HCT116 (cell line): ENCODE data around the gene VAPA. TPM values are rescaled to one million over a fixed set of nuclear protein-coding genes. Genes with fewer than 3 reads are reported as not detected.

ENCODE experiments used
- ATAC-seq: fragments of 200-7000 bp; cut with Tn5 transposase; 2 replicates; pipeline ENCODE4 v1.9.1; 2020; ENCODE audit warnings: mild to moderate bottlenecking, moderate library complexity
- BruUV-seq: library from RNA; stranded (reverse); fragments of 400-500 nt; replicated peaks from 2 replicates; lab custom pipeline; 2021; lab: Mats Ljungman, UMichigan
- CTCF ChIA-PET: fragments of 300-600 bp; sonication (Branson Sonifier 250); formaldehyde crosslinking; loops from one replicate; lab custom pipeline; 2021; ENCODE audit warnings: antibody characterized with exemption; lab: Charles Lee
- POLR2A ChIA-PET: fragments of 300-600, 350-600 bp; sonication (Branson Sonifier 250); formaldehyde crosslinking; loops from one replicate; lab custom pipeline; 2021; ENCODE audit warnings: antibody characterized with exemption; lab: Charles Lee
- RAD21 ChIA-PET, 2 experiments: fragments of 300-600 bp; sonication (Branson Sonifier 250); formaldehyde crosslinking; loops; one replicate each; lab custom pipeline; 2023; ENCODE audit warnings: low total read pairs in 2 of 2; ENCODE audit not compliant: uncharacterized antibody in 2 of 2, unreplicated experiment in 2 of 2, low non-redundant PET in 1 of 2; lab: Charles Lee
- DNase-seq: peaks from one replicate; pipeline ENCODE4 v3.0.0-alpha.2; 2010; ENCODE audit warnings: low read depth, low spot score
- H2AFZ ChIP-seq: fragments of 200-600 bp; shearing (Covaris generic), sonication (generic); 2 replicates; pipeline ENCODE4 v1.6.1; 2017; ENCODE audit warnings: low read depth, mixed run types, mixed read lengths, antibody characterized with exemption, low read length; ENCODE audit not compliant: poor library complexity, severe bottlenecking
- H3K27ac ChIP-seq: 2 replicates; pipeline ENCODE4 v1.5.1; 2012; ENCODE audit warnings: low read depth, low read length
- H3K27me3 ChIP-seq: fragments of 200-600 bp; sonication (generic); 2 replicates; pipeline ENCODE4 v1.6.1; 2016; ENCODE audit warnings: mixed run types, low read length, mixed read lengths; ENCODE audit not compliant: insufficient read depth
- H3K36me3 ChIP-seq, 2 experiments: fragments of 200-500 bp in 1 of 2; fragments of 200-600 bp in 1 of 2; sonication (Bioruptor generic) in 1 of 2; sonication (generic) in 1 of 2; 2 replicates each; pipeline versions ENCODE4 v1.5.1 to v1.6.1; 2014 to 2016; ENCODE audit warnings: low read length in 2 of 2, inconsistent platforms in 1 of 2, mixed read lengths in 1 of 2, mixed run types in 1 of 2; ENCODE audit not compliant: insufficient read depth in 2 of 2, control insufficient read depth in 1 of 2
- H3K4me1 ChIP-seq, 2 experiments: fragments of 200-600 bp in 1 of 2; sonication (generic) in 1 of 2; 2 replicates each; pipeline versions ENCODE4 v1.5.1 to v1.6.1; 2012 to 2017; ENCODE audit warnings: low read length in 2 of 2, inconsistent platforms in 1 of 2, mild to moderate bottlenecking in 1 of 2, mixed read lengths in 1 of 2, mixed run types in 1 of 2, moderate library complexity in 1 of 2; ENCODE audit not compliant: insufficient read depth in 2 of 2, control insufficient read depth in 1 of 2
- H3K4me2 ChIP-seq: fragments of 200-600 bp; sonication (generic); 2 replicates; pipeline ENCODE4 v1.6.1; 2017; ENCODE audit warnings: mixed run types, low read length, mixed read lengths
- H3K4me3 ChIP-seq, 2 experiments: fragments of 200-600 bp in 1 of 2; sonication (generic) in 1 of 2; replicated peaks in 1 of 2; 2 replicates each; pipeline ENCODE4 v1.5.1; 2011 to 2016; ENCODE audit warnings: low read length in 2 of 2, control low read depth in 1 of 2, low read depth in 1 of 2, mild to moderate bottlenecking in 1 of 2, mixed read lengths in 1 of 2, mixed run types in 1 of 2
- H3K79me2 ChIP-seq: fragments of 200-600 bp; sonication (generic); 2 replicates; pipeline ENCODE4 v1.6.1; 2017; ENCODE audit warnings: mild to moderate bottlenecking, mixed run types, low read length, moderate library complexity, mixed read lengths; ENCODE audit not compliant: insufficient read depth
- H3K9ac ChIP-seq: fragments of 200-600 bp; sonication (generic); 2 replicates; pipeline ENCODE4 v1.6.1; 2016; ENCODE audit warnings: low read length, mixed read lengths
- H3K9me2 ChIP-seq: fragments of 200-600 bp; sonication (generic), shearing (Covaris generic); 2 replicates; pipeline ENCODE4 v1.6.1; 2017; ENCODE audit warnings: mixed run types, mild to moderate bottlenecking, moderate library complexity; ENCODE audit not compliant: insufficient read depth
- H3K9me3 ChIP-seq, 2 experiments: fragments of 200-500 bp in 1 of 2; fragments of 200-600 bp in 1 of 2; sonication (Bioruptor generic) in 1 of 2; sonication (generic) in 1 of 2; 2 replicates each; pipeline ENCODE4 v1.6.1; 2014 to 2017; ENCODE audit warnings: low read length in 2 of 2, mixed read lengths in 2 of 2, inconsistent platforms in 1 of 2, low read depth in 1 of 2, mild to moderate bottlenecking in 1 of 2, mixed run types in 1 of 2, moderate library complexity in 1 of 2; ENCODE audit not compliant: control insufficient read depth in 1 of 2, insufficient read depth in 1 of 2
- H4K20me1 ChIP-seq: fragments of 200-600 bp; sonication (generic), shearing (Covaris generic); 2 replicates; pipeline ENCODE4 v1.6.1; 2017; ENCODE audit warnings: mixed run types, mild to moderate bottlenecking, moderate library complexity; ENCODE audit not compliant: insufficient read depth
- CBX3 ChIP-seq: IDR thresholded peaks from 2 replicates; pipeline ENCODE4 v1.6.1; 2012; ENCODE audit warnings: low read depth
- CEBPB ChIP-seq: IDR thresholded peaks from 2 replicates; pipeline ENCODE4 v1.6.1; 2012; ENCODE audit warnings: low read depth
- EGR1 ChIP-seq: IDR thresholded peaks from 2 replicates; pipeline ENCODE4 v1.6.1; 2012; ENCODE audit warnings: low read depth
- EZH2 ChIP-seq: fragments of 200-600 bp; sonication (generic); IDR thresholded peaks from 2 replicates; pipeline ENCODE4 v1.6.1; 2017; ENCODE audit warnings: antibody characterized with exemption, mixed run types
- EZH2phosphoT487 ChIP-seq: fragments of 200-600 bp; IDR thresholded peaks from 2 replicates; pipeline ENCODE4 v1.6.1; 2018; ENCODE audit warnings: antibody characterized with exemption, borderline replicate concordance
- FOSL1 ChIP-seq: IDR thresholded peaks from 2 replicates; pipeline ENCODE4 v1.6.1; 2012; ENCODE audit warnings: low read depth
- POLR2A ChIP-seq: IDR thresholded peaks from 2 replicates; pipeline ENCODE4 v1.7.0; 2011; ENCODE audit warnings: borderline replicate concordance; ENCODE audit not compliant: insufficient read depth, insufficient read length; ENCODE audit errors: extremely low read depth
- POLR2AphosphoS5 ChIP-seq: IDR thresholded peaks from 2 replicates; pipeline ENCODE4 v1.6.1; 2011; ENCODE audit warnings: mild to moderate bottlenecking, low read depth, low read length, moderate library complexity
- RAD21 ChIP-seq: IDR thresholded peaks from 2 replicates; pipeline ENCODE4 v1.6.1; 2012; ENCODE audit warnings: low read depth, mild to moderate bottlenecking
- SIN3A ChIP-seq: IDR thresholded peaks from 2 replicates; pipeline ENCODE4 v1.6.1; 2012; ENCODE audit warnings: low read depth
- TCF7L2 ChIP-seq: IDR thresholded peaks from 2 replicates; pipeline ENCODE4 v1.7.0; 2011; ENCODE audit warnings: borderline replicate concordance, inconsistent platforms; ENCODE audit not compliant: insufficient read depth, insufficient read length; ENCODE audit errors: extremely low read depth
- YY1 ChIP-seq: IDR thresholded peaks from 2 replicates; pipeline ENCODE4 v1.6.1; 2011; ENCODE audit warnings: low read length, low read depth, moderate library complexity, mild to moderate bottlenecking; ENCODE audit not compliant: insufficient replicate concordance; ENCODE audit errors: extremely low read depth
- intact Hi-C: fragments of 100-400 bp; cut with micrococcal nuclease; formaldehyde crosslinking; loops from 2 replicates; pipeline ENCODE4 v1.10.0; 2022
- total RNA-seq: library from RNA; stranded (reverse); gene quantifications from one replicate; pipeline ENCODE4 v1.2.1, GENCODE V29; 2021; ENCODE audit not compliant: unreplicated experiment
- TF ChIP-seq, protein P1 (sequence below): IDR thresholded peaks from 2 replicates; pipeline ENCODE4 v1.6.1; 2012
- TF ChIP-seq, protein P2 (sequence below): IDR thresholded peaks from 2 replicates; pipeline ENCODE4 v1.6.1; 2012
- TF ChIP-seq, protein P3 (sequence below), 3 experiments: fragments of 200-600 bp in 1 of 3; sonication (generic) in 1 of 3; IDR thresholded peaks in 2 of 3; conservative IDR thresholded peaks in 1 of 3; 2 replicates each; pipeline ENCODE4 v1.5.1; 2012 to 2017; ENCODE audit warnings: low read depth in 2 of 3, low read length in 2 of 3, antibody characterized with exemption in 1 of 3, borderline replicate concordance in 1 of 3, control low read depth in 1 of 3, mild to moderate bottlenecking in 1 of 3, mixed read lengths in 1 of 3, mixed run types in 1 of 3, moderate library complexity in 1 of 3; ENCODE audit not compliant: insufficient read depth in 1 of 3

VAPA gene
- total RNA-seq, 1 experiment from 2014 or later = 295 TPM

DNA sequence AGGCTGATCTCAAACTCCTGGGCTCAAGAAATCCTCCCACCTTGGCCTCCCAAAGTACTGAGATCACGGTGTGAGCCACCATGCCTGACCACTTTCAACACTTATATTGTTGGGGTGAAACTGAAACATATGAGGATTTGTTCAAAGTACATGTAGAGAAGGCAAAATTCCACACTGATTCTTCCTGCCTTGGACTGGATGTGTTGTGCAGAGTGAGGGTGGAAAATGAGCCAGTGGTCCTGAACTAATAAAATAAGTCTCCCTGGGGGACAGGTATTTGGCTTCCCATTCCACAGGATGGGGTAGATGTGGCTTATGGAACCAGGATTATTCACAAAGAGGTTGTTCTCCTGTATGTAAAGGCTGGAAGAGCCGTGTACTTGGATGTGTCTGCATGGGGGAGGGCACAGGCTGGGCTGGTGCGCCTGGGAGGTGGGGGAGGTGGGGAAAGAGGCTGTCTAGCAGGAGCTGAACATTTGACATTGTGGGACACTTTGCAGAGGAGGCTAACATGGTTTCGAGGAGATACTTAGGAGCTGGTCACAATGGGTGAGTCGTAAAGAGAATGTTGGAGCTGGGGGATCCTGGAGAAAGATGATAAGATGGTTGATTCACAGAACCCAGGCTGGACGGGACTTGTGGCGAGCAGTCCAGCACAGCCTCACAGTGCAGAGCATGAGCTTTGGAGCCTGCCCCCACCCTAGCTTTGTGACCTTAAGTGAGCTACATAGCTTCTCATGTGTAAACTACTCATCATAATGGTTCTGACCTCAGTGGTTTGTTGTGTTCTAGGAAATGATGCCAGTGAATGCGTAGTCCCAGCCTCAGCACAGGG, 28.4 kb upstream of the VAPA start, which contains the start of gene TXNDC2:
Gene TXNDC2, plus strand, starts transcription at position 804 of the 835 bp plus-strand sequence. CDS start 708 bp downstream, outside the sequence.
- Histone ChIP-seq H3K36me3 (no peaks in the 10 kb centered on the region), H3K4me2 (no peak within 1 kb of the TSS)
- POLR2A ChIA-PET = interaction anchor here (1.2 kb wide), 1 partner anchor 8 kb away, joined by 3 read pairs; no protein-coding TSS in a partner anchor
- no peak for TF ChIP-seq EGR1
- TF ChIP-seq RAD21 = no peak
- TF ChIP-seq POLR2A = no peak
- no peak for TF ChIP-seq CBX3
- no peak for TF ChIP-seq FOSL1
- TF ChIP-seq SIN3A = no peak
- no peak for TF ChIP-seq POLR2AphosphoS5
- TF ChIP-seq CEBPB = no peak
- TF ChIP-seq EZH2 = no peak
- no peak for TF ChIP-seq TCF7L2
- TF ChIP-seq, protein P1, sequence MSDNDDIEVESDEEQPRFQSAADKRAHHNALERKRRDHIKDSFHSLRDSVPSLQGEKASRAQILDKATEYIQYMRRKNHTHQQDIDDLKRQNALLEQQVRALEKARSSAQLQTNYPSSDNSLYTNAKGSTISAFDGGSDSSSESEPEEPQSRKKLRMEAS = no peak
- TF ChIP-seq, protein P2, sequence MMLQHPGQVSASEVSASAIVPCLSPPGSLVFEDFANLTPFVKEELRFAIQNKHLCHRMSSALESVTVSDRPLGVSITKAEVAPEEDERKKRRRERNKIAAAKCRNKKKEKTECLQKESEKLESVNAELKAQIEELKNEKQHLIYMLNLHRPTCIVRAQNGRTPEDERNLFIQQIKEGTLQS = no peak
- no peak for TF ChIP-seq YY1
- TF ChIP-seq EZH2phosphoT487 = no peak
- TF ChIP-seq, protein P3, sequence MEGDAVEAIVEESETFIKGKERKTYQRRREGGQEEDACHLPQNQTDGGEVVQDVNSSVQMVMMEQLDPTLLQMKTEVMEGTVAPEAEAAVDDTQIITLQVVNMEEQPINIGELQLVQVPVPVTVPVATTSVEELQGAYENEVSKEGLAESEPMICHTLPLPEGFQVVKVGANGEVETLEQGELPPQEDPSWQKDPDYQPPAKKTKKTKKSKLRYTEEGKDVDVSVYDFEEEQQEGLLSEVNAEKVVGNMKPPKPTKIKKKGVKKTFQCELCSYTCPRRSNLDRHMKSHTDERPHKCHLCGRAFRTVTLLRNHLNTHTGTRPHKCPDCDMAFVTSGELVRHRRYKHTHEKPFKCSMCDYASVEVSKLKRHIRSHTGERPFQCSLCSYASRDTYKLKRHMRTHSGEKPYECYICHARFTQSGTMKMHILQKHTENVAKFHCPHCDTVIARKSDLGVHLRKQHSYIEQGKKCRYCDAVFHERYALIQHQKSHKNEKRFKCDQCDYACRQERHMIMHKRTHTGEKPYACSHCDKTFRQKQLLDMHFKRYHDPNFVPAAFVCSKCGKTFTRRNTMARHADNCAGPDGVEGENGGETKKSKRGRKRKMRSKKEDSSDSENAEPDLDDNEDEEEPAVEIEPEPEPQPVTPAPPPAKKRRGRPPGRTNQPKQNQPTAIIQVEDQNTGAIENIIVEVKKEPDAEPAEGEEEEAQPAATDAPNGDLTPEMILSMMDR (IDR thresholded peaks at IDR 0.05 in 2 of 3, conservative IDR thresholded peaks at IDR 0.05 in 1 of 3; ENCODE audit: borderline replicate concordance in 1 of 3, insufficient read depth in 1 of 3, low read depth in 2 of 3, low read length in 2 of 3) = no peak
- TF ChIP-seq, all 23 proteins: peak for 0
- no peaks in the 10 kb centered on the region for H3K9me2 ChIP-seq
- CTCF ChIA-PET = no interaction called here
- no peak within 1 kb of the TSS for H3K27ac ChIP-seq
- H3K4me1 ChIP-seq = peaks cover 0 to 7% of the 10 kb centered on the region in 2 experiments; a peak in 2 of 4 replicates
- H3K4me3 ChIP-seq = no peak within 1 kb of the TSS
- no peaks in the 10 kb centered on the region for H3K27me3 ChIP-seq
- DNase-seq (no peak), ATAC-seq (no peak)
- H3K9ac ChIP-seq = no peak within 1 kb of the TSS
- no peaks in the 10 kb centered on the region for H3K9me3 ChIP-seq
- no peak within 1 kb of the TSS for H2AFZ ChIP-seq
- RAD21 ChIA-PET = no interaction called here
- intact Hi-C loops = no loop called here
- H4K20me1 ChIP-seq = no peaks in the 10 kb centered on the region
- BruUV-seq = no TSS peak
- H3K79me2 ChIP-seq = no peaks in the 10 kb centered on the region
